T1000 (cell line): ENCODE data around the gene CACHD1.
A peak's percentile ranks its signal among the peaks of the same experiment; 100 is the strongest.
"Not testable (repeated sequence)": the region's sequence is repeated elsewhere in the genome, so short reads cannot be mapped to it uniquely, and the experiment has no call there.

Experiments
- DNase-seq: peaks from one replicate; lab custom pipeline; 2025; ENCODE audit warnings: mixed read lengths; lab: John Stamatoyannopoulos, UW

Gene CACHD1

DNA sequence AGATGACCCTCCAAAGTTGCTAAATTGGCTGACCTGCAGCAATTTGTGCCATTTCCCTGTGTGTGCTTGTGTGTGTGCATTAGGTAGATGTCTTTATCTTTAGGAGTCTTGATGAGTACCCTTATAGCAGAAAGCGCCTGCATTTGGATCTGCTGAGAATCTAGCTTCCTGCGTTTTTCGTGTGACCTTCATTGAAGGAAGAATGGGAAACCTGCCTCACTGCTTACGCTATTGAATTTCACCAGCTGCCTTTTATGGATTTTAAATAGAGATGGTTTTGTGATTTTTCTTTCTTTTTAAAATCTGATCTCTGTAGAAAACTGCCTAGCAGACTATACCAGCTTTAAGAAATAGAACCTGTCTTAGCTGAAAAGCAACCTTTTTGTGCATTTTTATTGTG is 124.5 kb downstream of the CACHD1 start:
- no peak for DNase-seq

DNA sequence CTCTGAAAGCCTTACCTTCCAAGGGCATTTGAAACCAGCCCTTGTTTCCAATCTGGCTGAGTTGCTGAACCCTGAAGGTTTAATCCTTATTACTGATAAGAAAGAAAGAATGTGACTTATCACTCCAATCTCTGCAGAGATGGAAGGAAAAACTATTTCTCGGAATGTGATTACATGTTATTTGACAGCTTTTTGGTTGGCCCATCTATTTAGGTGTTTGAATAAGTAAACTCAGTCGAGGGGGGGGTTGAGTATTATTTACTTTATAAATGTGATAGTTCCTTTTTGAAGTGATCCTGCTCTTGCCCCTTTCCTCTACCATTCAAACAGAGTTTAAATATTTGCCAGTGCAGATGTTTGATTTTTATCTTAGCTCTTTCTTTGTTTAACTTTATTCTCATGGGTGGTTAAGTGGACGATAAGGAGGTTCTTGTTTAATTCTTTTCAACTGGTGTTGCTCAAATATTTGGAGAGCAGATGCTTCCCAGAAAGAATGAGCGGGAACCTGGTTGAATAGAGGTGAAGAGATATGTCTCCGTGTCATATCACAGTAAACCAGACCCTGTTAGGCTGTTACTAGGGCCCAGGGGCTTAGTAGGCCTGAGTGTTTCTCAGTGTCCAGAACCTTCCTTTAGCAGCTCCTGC is 126.1 kb downstream of the CACHD1 start:
- DNase-seq, result no peak

DNA sequence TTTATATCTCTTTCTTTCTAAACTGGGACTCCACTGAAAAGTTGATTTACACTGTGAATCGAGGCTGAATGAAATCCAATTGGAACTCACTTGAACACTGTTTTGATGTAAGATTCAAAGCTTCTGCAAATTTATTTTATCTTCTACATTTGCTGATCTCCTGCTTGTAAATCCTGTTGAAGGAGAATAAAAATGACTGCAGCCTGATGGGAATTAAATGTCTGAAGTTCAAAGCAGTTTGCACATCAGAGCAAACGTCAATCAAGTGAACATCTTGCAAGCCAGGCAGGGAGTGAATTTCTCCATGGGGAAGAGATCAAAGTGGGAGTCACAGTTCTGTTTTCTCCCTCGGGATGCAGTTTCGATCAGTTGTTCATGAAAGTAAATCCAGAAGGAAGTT is 127.2 kb downstream of the CACHD1 start:
- no peak for DNase-seq

DNA sequence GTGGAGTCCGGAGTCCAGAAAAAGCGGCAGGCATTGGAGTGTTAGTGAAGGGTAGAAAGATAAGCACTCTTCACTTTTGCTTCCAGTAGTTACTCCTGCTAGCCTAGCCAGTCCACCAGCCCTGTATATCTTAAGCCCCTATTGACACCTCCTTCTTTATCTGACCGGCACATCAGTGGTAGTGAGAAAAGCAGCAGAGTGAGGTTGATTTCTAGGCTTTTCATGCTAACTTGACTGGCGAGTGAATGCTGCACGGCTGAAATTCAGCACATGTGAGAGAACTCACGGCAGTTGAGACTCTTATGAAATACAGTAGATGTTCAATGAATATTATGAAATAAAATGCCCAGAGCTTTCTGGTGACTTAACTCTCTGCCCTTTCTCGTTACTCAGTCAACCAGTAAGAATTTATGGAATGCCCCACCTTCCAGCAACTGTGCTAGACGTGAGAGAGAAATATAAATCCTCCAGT is 128.2 kb downstream of the CACHD1 start:
- DNase-seq, result no peak

DNA sequence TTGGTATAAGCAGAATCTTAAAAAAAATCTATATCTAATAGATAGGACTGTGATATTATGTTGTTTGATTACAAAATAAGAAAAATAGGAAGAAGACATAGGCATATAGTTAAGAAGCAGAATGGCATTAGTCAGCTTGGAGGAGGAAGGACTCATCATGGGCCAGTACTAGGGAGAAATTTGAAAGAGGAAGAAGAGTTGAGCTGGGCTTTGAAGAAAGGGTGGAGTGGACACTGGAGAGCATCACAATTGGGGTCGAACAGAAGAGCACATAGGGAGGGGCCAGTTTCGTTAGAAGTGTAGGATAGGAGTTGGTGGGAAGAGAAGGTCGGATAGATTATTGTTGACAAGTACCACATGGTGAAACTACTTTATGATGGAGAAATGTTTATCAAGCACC is 129.3 kb downstream of the CACHD1 start:
- no peak for DNase-seq

DNA sequence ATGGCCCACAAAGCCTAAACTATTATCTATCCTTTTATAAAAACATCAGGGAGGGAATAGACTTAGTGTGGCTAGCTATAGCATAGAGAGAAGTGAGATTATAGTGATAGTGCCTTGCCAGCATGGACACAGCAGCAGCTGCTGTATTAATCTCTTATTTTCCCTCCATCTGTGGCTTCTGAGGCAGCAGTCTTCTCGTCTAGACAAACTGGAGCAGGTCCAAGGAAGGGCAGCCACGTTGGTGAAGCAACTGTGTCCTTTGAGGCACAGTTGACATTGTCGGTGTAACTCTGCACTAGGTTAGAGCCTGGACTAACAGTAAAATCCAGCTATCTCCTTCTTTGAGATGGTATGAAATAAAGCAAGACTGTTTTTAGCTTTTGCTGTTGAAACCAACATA is 131.3 kb downstream of the CACHD1 start:
- DNase-seq, result no peak

DNA sequence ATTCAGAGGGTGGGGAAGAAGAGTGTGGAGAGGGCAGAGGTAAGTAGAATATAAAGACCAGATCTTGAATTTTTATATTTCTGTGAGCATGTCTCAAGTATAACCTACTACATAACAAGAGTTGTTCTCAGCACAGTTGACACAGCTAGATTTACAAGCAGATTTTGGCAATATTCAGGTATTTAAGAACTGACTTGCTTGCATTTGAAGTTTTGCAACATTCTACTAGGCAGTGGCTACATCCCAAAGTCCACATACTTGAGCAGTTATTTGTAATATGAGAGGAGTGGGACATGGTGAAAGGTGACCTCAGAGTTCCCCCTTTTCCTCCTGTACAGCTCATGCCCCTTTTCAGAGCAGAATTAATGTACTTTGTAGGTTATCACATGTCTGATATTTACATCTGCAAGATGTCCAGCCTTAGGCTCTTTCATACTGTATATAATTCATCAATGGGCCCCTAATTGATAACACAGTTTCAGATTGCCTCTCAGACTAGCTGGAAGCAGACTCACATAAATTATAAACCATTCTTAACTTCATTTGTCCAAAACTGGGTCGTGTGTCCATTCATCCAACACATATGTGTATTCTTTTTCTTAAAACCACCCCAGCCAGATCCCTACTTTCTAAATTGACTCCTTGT is 138.2 kb downstream of the CACHD1 start:
- no peak for DNase-seq

DNA sequence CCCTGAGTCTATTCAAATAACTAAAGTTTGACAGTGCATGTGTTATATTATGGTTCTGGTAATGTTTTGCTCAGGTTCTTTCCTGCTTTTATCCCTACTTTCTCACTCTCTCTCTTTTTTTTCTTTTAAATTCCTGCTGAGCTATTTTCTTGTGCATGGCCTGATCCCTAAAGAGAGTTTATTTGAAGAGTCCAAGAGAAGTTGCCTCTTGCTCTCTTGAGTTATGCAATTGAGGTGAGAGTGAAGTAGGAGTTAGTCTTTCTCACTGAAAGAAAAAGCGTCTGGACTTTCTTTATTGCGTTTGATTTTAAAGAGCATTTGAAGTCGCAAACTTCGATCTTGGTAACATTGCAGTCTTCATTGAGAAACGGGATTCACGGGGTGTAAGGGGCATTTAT is 138.7 kb downstream of the CACHD1 start:
- no peak for DNase-seq

DNA sequence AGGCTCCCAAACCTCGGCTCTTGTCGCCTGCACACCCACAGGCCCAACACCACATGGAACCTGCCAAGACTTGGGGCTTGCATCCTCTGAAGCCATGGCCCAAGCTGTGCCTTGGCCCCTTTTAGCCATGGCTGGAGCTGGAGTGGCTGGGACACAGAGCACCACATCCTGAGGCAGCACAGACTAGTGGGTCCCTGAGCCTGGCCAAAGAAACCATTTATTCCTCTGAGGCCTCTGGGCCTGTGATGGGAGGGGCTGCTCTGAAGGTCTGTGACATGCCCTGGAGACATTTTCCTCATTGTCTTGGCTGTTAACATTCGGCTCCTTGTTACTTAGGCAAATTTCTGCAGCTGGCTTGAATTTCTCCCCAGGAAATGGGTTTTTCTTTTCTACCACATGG is 141.0 kb downstream of the CACHD1 start:
- DNase-seq, result not testable (repeated sequence)

DNA sequence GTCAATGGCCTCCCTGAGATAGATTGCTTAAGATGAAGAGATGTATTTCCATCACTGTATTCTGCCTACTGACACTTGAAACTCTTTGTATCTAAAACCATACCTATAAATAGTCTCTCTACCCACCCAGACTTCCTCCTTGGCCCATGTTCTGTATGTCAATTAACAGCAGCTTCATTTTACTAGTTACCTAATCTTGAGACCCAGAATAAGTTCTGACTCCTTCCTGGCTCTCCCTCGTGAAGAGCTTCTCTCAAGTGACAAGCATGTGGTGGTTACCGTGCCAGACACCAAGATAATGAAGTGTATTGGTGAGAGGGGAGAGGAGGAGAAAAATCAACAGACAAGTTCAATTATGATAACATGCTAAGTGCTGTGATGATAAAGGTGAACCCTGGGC is 146.1 kb downstream of the CACHD1 start:
- DNase-seq, result no peak

DNA sequence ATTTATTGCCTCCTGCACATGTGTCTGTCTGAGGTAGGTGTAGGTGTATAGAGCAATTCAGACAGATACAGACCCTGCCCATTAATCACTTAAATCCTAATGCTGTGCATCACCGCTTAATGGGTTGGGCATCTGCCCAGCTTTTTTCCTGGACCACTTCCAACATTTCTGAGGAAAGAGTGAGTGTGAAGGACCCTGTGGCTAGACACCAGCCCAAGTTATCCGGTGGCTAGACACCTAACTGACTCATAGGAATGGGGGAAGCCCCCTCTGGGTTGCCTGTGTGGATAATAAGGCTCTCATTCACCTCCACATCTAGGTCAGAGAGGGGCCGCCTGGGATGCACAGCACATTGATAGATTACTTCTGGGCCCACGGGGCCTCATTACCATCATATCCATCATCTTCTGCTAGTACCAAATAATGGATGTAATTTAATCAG is 153.8 kb downstream of the CACHD1 start:
- peak; percentile 70 for DNase-seq

DNA sequence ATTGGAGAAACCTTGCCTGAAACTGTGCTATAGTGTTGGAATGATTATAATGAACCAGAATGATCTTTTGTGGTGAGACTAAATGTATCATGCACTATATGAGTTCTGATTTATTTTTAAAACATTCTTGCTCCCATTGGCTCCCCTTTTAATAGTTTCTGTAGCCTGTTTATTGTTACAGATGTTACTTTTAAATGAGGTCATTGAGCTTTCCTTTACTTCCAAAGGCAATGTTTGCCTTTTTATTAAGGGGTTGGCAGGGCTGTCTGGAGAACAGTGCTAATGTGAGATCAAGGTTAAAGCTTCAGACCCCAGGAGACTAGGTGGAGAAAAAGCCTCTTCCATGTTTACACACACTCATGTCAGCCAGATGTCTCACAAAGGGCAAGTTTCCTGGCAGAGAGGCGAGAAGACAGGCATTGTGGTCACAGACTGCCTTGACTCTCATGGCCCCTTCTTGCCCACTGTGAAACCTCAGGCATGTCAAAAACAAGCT is 154.3 kb downstream of the CACHD1 start:
- DNase-seq, result no peak

DNA sequence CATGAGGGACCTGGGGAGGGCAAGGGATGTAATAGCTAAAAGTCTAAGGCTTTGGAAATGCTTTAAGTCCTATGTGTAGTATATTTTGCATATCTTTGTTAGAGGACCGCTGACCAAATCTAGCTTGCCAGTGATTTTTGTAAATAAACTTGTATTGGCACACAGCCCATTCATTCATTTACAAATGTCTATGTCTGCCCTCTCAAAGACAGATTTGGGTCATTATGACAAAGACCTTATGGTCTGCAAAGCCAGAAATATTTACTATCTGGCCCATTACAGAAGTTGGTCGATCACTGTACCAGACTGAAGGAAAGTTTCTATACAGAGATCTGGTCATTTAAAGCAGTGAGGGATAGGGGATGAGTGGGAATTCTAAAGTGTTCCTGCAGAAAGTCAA is 154.9 kb downstream of the CACHD1 start:
- DNase-seq, result no peak

DNA sequence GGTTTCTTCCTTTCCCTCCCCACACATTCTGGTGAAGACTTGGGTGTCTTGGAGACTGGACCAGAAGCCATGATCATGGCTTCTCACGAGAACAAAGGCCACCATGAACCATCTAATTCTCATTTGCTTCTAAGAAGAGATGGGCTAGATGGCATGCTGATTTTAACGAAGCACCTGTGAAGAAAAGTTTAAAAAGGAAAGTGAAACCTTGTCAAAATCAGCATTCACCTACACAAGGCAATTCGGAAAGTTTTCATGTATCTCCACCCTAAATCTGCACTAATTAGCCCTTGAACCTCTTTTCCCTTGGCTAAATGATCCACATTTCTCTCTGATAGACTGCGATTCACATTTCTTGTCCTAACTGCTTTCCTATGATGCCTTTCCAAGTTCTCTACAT is 160.7 kb downstream of the CACHD1 start:
- no peak for DNase-seq

DNA sequence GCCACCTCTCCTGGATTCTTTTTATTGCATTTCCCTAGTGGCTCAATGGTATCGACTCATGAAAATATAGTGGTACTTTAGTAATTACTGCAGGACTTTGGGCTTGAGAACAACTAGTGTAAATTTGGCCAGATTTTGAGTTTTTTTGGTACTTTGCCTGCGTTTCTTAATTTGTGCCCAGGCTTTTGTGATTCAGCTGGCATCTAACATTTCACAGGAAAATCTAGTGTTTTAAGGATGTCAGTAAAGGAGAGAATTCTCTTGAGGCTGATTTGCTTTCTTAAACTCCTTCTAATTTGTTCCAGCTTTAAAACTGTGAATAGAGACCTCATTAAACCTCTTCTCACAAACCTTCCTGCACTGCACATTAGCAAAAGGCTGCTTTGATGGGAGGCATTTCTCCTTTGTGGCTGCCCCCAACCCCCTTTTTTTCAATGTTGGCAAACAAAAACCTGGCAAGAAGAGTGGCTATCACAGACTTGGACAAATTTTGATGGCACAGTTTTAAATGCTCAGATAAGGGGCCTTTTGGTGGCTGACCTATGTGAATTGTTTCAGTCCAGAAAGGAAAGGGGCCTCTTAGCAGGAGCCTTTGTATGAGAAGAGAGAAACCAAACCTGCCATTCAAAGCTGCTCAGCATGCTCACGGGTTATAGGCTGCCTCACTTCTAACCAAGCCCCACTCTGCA is 161.6 kb downstream of the CACHD1 start:
- no peak for DNase-seq

DNA sequence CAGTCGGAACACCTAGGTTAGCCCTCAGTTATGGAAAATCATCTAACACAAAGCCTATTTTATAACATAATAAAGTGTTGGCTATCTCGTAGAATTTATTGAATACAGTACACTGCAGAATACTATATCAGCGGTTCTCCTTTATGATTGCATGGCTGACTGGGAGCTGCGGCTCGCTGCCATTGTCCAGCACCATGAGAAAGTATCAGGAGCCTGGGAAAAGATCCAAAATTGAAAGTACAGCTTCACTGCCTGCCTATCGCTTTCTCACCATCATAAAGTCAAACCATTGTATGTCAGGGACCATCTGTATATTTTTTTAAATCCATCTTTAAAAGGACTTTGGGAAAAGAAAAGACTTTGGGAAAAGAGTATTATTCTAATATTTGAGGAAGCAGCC is 163.0 kb downstream of the CACHD1 start:
- no peak for DNase-seq

DNA sequence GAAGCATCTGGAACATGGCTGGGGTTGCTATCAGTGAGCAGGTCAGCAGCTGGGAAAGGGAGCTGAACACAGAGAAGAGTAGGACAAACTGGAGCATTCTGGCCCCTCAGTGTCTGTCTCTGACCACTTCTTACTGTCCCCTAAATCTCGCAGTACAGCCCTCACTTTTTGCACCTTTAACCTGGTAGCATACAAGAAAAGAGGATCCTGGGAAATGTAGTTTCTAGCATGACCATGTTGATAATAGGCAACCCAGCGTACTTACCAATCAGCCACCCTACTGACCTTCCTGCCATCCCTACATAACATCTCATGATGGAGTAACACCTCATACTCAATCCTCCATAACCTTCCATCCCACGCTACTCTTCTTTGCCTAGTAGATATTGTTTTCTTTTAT is 175.8 kb downstream of the CACHD1 start:
- DNase-seq, result no peak

DNA sequence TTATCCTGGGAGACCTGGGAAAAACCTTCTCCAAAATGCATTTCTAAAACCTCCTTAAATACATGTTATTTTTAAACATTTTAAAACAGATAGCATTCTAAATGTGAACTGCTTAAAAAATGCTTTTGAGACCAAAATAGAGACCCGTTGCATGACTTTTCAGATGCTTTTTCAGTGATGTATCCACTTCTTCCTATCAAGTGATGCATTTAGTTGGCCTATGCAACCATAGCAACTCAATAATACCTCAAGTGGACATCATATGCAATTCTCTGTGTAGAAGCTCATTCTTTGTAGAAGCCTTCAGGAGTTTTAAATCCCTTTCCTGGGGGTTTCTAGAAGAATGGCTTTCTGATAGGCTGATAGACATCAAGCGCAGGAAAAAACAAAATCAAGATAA is 180.5 kb downstream of the CACHD1 start:
- no peak for DNase-seq

DNA sequence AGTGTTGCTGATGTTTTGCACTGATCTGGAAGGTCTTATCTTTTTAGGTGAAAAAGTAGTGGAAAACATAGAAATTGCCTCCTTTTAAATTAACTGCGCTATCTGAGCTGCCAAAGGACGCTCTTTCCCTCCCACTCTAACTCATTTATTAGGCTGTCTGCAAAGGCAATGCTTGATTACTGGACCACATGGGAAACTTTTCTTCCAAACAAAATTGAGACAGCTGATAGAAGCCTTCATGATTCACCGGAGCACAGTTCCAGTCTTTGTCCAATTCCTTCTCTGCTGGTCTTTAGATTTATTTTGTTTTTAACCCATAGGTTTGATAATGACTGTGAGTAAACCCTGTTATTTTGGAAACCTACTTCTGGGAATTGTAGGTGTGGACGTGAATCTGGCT is 181.9 kb downstream of the CACHD1 start:
- no peak for DNase-seq

DNA sequence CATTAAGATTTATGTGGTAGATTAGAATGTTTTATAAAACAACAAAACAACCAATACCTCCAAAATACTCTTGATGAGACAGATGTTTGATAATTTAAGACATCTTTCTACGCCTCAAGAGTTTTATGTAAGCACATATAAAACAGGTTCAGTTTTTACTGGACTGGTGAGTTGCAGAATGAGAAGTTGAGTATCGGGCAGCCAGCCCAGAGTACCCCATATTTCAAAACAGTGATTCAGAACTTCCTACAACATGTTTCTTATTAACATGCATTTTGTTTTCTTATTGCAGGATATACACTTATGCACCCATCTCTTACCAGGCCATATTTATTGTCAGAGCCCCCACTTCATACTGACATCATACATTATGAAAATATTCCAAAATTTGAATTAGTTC is 183.5 kb downstream of the CACHD1 start:
- DNase-seq, result no peak

DNA sequence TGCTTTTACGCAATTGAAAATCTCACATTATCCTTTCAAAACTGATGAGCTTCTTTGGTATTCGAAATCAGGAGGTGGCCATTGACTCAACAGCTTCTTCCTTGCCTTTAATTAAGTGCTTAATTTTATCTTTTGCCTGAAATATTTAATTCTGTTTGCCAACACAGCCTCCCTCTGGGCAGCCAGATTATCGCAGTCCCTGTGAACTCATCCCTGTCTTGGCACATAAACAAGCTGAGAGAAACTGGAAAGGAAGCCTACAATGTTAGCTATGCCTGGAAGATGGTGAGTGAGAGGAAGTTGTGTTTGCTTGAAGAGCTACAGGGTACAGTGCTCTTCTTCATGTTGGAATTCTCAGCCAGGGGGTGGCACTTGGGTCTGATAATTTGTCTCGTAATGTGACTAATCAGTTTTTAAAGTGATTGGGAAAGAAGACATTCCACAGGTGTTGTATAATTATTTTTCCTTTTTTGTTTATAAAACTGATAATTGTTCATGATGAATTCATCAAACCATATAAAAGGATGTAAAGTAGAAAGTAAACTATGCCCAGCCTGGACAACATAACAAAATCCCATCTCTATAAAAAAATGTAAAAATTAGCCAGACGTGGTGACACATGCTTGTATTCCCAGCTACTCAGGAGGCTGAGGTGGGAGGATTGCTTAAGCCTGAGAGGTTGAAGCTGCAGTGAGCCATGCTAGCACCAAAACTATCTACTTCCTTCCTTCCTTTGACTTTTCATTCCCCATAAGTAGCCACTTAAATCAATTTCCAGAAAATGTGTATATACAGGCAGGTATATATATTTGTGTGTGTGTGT is 184.8 kb downstream of the CACHD1 start:
- no peak for DNase-seq

DNA sequence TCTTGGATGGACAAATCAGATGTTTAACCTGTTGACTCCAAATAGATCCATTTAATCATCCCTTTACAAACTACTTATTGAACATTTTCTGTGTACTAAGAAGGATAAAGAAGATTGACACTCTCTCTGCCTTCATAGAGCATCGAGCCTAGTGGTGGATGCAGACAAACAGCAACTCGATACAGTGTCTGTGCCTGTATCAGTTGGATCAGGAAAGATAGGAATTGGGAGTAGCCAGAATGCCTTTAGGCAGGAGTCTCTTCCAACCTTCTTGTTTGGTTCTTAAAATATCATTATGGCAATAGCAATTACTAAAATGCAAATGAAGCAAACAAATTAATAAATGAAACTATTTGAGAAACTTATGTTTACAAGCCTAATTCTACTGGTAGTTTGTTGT is 185.9 kb downstream of the CACHD1 start:
- no peak for DNase-seq
